ENCODE results near the gene TMEM255B. TPM values are rescaled to one million over a fixed set of nuclear protein-coding genes. Genes with fewer than 3 reads are reported as not detected.
A peak's percentile ranks its signal among the peaks of the same experiment; 100 is the strongest.

The TMEM255B gene
- total and polyA plus RNA-seq, 2 of the 4 experiments (the other 2 are of a cell fraction) = 0.36 to 0.94 TPM

DNA sequence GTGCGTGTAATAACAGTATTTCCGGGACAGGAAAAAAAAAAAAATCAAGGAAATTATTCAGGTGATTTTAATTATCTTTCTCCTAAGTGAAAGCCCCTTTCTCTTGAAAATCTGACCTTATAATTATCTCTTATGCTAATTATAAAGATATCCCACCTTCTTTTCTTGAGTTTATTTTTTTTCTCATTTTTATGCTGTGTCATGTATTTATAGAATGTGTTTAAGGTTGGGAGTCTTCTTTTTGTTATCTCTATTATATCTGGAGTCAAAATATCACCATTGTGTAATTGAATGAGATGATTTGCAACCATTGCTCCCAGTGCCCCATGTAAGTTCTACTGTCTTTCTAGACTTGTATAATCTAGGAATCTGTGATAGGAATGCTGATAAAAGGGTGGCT, 3.0 kb downstream of the TMEM255B start:
- Histone ChIP-seq H3K4ac (ENCODE audit: low read depth, low read length) (no peak overlapping the region), H2AFZ (replicated peaks; ENCODE audit: low read length, poor library complexity) (no peak overlapping the region), H3K4me2 (ENCODE audit: low read depth, low read length) (no peak overlapping the region), H3K9me1 (ENCODE audit: insufficient read depth, low read length) (no peaks in the 10 kb centered on the region; the same call in 1 of the 2 replicates), H3K27me3 (ENCODE audit: control insufficient read depth, insufficient read depth, low read length) (peaks cover 38% of the 10 kb centered on the region), H3K9ac (ENCODE audit: low read depth, low read length) (no peak overlapping the region), H3K56ac (ENCODE audit: extremely low read depth, insufficient read depth, low read length) (no peak overlapping the region), H3K79me1 (ENCODE audit: low read depth in 1 of 2, low read length in 2 of 2) (no peaks in the 10 kb centered on the region), H2AK9ac (replicated peaks; ENCODE audit: low read depth, low read length, poor library complexity) (no peak overlapping the region), H2BK20ac (ENCODE audit: low read depth, low read length) (no peak overlapping the region), H4K20me1 (ENCODE audit: insufficient read depth, low read length) (no peaks in the 10 kb centered on the region), H3K23ac (ENCODE audit: low read depth, low read length) (no peak overlapping the region), H3K4me3 (ENCODE audit: insufficient read depth, low read depth, low read length) (no peak overlapping the region), H3K9me3 (ENCODE audit: control insufficient read depth, insufficient read depth, low read length) (no peaks in the 10 kb centered on the region), H3K27ac (ENCODE audit: insufficient read depth, low read length) (no peak overlapping the region), H2AK5ac (ENCODE audit: low read depth, low read length) (no peak overlapping the region), H2BK120ac (ENCODE audit: low read depth, low read length) (no peak overlapping the region), H3K4me1 (ENCODE audit: control insufficient read depth, insufficient read depth, low read length) (peaks cover 3% of the 10 kb centered on the region; the same call in 1 of the 2 replicates), H3K36me3 (ENCODE audit: control insufficient read depth, insufficient read depth, low read length) (no peaks in the 10 kb centered on the region), H3K18ac (ENCODE audit: low read depth, low read length) (no peak overlapping the region), H3K14ac (replicated peaks; ENCODE audit: low read depth, low read length) (no peak overlapping the region), H2BK15ac (ENCODE audit: low read depth, low read length) (no peak overlapping the region), H4K91ac (ENCODE audit: insufficient read depth, low read depth, low read length) (no peak overlapping the region), H2BK5ac (ENCODE audit: low read depth, low read length, poor library complexity, severe bottlenecking) (no peak overlapping the region), H4K5ac (ENCODE audit: low read depth, low read length) (no peak overlapping the region), H4K8ac (ENCODE audit: low read depth in 2 of 2, low read length in 2 of 2) (no peak overlapping the region)
- DNase-seq = no peak
- in situ Hi-C loops (cut with MboI; ENCODE audit: low sequenced_read_pairs) (no loop called here), intact Hi-C loops (cut with micrococcal nuclease) (no loop called here), dilution Hi-C loops (cut with HindIII; ENCODE audit: low sequenced_read_pairs, unreplicated experiment) (no loop called here)
- ChIA-PET CTCF (no interaction called here), POLR2A (ENCODE audit: unreplicated experiment) (no interaction called here)
- no TSS peak for BruUV-seq (replicated peaks)
- TF ChIP-seq MAFK (IDR thresholded peaks at IDR 0.05; ENCODE audit: low read depth, low read length) (peak; percentile 48), CEBPB (IDR thresholded peaks at IDR 0.05; ENCODE audit: low read depth, low read length) (no peak), POLR2A (IDR thresholded peaks at IDR 0.05; ENCODE audit: low read depth, low read length) (no peak), CHD1 (IDR thresholded peaks at IDR 0.05; ENCODE audit: low read depth, low read length) (no peak), NFE2L2 (IDR thresholded peaks at IDR 0.05; ENCODE audit: low read depth, low read length) (no peak), BHLHE40 (IDR thresholded peaks at IDR 0.05; ENCODE audit: low read depth, low read length) (no peak)
- TF ChIP-seq, protein P1, sequence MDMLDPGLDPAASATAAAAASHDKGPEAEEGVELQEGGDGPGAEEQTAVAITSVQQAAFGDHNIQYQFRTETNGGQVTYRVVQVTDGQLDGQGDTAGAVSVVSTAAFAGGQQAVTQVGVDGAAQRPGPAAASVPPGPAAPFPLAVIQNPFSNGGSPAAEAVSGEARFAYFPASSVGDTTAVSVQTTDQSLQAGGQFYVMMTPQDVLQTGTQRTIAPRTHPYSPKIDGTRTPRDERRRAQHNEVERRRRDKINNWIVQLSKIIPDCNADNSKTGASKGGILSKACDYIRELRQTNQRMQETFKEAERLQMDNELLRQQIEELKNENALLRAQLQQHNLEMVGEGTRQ (IDR thresholded peaks at IDR 0.05; ENCODE audit: low read depth, low read length) = no peak
- no CpG with 5 or more reads among the region's 2 CpGs for WGBS, 2 experiments (ENCODE audit: extremely low coverage in 2 of 2, insufficient read length in 1 of 2)
- no peak for ATAC-seq (ENCODE audit: low read depth)

All from IMR-90 (cell line).